Measurements from ENCODE around the gene NDST1. TPM values are rescaled to one million over a fixed set of nuclear protein-coding genes. Genes with fewer than 3 reads are reported as not detected.

Gene NDST1
- total and polyA plus RNA-seq, 4 donors, result 45.6 to 145 (median 60.7) TPM

- WGBS, 2 donors, result 54 to 61% methylated on average over 6 of the region's 6 CpGs
- peak overlapping the region; percentile 50 to 83 for H3K27ac ChIP-seq (ENCODE audit: low read depth in 1 of 2, low read length in 1 of 2)
- H3K4me1 ChIP-seq (ENCODE audit: control insufficient read depth in 5 of 5, insufficient read depth in 5 of 5, low read length in 5 of 5), result peaks cover 0 to 56% (median 19%) of the 10 kb centered on the region in 5 donors
- H3K9ac ChIP-seq (ENCODE audit: insufficient read depth in 1 of 2, low read length in 2 of 2), result no peak overlapping the region
- H3K27me3 ChIP-seq (ENCODE audit: control insufficient read depth in 3 of 3, insufficient read depth in 3 of 3, low read length in 2 of 3), result no peaks in the 10 kb centered on the region
- no peaks in the 10 kb centered on the region for H3K9me3 ChIP-seq (ENCODE audit: control insufficient read depth in 4 of 4, insufficient read depth in 3 of 4, low read length in 3 of 4)
- DNase-seq (no peak), ATAC-seq (ENCODE audit: insufficient read depth, low FRiP score) (no peak)
- TF ChIP-seq CTCF (IDR thresholded peaks at IDR 0.05; ENCODE audit: control extremely low read depth, extremely low read depth), result no peak
- peaks cover 0 to 3% (median 2%) of the 10 kb centered on the region in 4 donors for H3K36me3 ChIP-seq (ENCODE audit: control insufficient read depth in 4 of 4, insufficient read depth in 4 of 4, low read length in 4 of 4)
- H3K4me3 ChIP-seq, result no peak overlapping the region
Observed at GRCh38 chr5:150498501-150498900, 9.4 kb upstream of the NDST1 start.

GRCh38 chr5:150498971-150499370, 9.0 kb upstream of the NDST1 start:
- no peaks in the 10 kb centered on the region for H3K27me3 ChIP-seq (ENCODE audit: control insufficient read depth in 3 of 3, insufficient read depth in 3 of 3, low read length in 2 of 3)
- H3K4me1 ChIP-seq (ENCODE audit: control insufficient read depth in 5 of 5, insufficient read depth in 5 of 5, low read length in 5 of 5), result peaks cover 0 to 61% (median 24%) of the 10 kb centered on the region in 5 donors
- ATAC-seq (ENCODE audit: insufficient read depth, low FRiP score), result no peak
- no peak for DNase-seq
- peak overlapping the region in 1 of 2 donors; percentile 50 for H3K27ac ChIP-seq (ENCODE audit: low read depth in 1 of 2, low read length in 1 of 2)
- H3K36me3 ChIP-seq (ENCODE audit: control insufficient read depth in 4 of 4, insufficient read depth in 4 of 4, low read length in 4 of 4), result peaks cover 0 to 3% (median 2%) of the 10 kb centered on the region in 4 donors
- no peaks in the 10 kb centered on the region for H3K9me3 ChIP-seq (ENCODE audit: control insufficient read depth in 4 of 4, insufficient read depth in 3 of 4, low read length in 3 of 4)
- no peak for TF ChIP-seq CTCF (IDR thresholded peaks at IDR 0.05; ENCODE audit: control extremely low read depth, extremely low read depth)
- H3K4me3 ChIP-seq, result no peak overlapping the region
- H3K9ac ChIP-seq (ENCODE audit: insufficient read depth in 1 of 2, low read length in 2 of 2), result no peak overlapping the region

GRCh38 chr5:150499437-150499956, 8.4 kb upstream of the NDST1 start:
- H3K27me3 ChIP-seq (ENCODE audit: control insufficient read depth in 3 of 3, insufficient read depth in 3 of 3, low read length in 2 of 3), result no peaks in the 10 kb centered on the region
- no peaks in the 10 kb centered on the region for H3K9me3 ChIP-seq (ENCODE audit: control insufficient read depth in 4 of 4, insufficient read depth in 3 of 4, low read length in 3 of 4)
- ATAC-seq (ENCODE audit: insufficient read depth, low FRiP score) (no peak), DNase-seq (no peak)
- no peak for TF ChIP-seq CTCF (IDR thresholded peaks at IDR 0.05; ENCODE audit: control extremely low read depth, extremely low read depth)
- no peak overlapping the region for H3K4me3 ChIP-seq
- H3K27ac ChIP-seq (ENCODE audit: low read depth in 1 of 2, low read length in 1 of 2), result peak overlapping the region; percentile 21 to 50
- peaks cover 0 to 3% (median 2%) of the 10 kb centered on the region in 4 donors for H3K36me3 ChIP-seq (ENCODE audit: control insufficient read depth in 4 of 4, insufficient read depth in 4 of 4, low read length in 4 of 4)
- WGBS, 2 donors, result 81 to 87% methylated on average over 7 of the region's 7 CpGs
- no peak overlapping the region for H3K9ac ChIP-seq (ENCODE audit: insufficient read depth in 1 of 2, low read length in 2 of 2)
- H3K4me1 ChIP-seq (ENCODE audit: control insufficient read depth in 5 of 5, insufficient read depth in 5 of 5, low read length in 5 of 5), result peaks cover 3 to 65% (median 28%) of the 10 kb centered on the region in 5 donors

- Histone ChIP-seq H3K4me1 (ENCODE audit: control insufficient read depth in 5 of 5, insufficient read depth in 5 of 5, low read length in 5 of 5) (peaks cover 4 to 71% (median 34%) of the 10 kb centered on the region in 5 donors), H3K9ac (ENCODE audit: insufficient read depth in 1 of 2, low read length in 2 of 2) (no peak overlapping the region), H3K27me3 (ENCODE audit: control insufficient read depth in 3 of 3, insufficient read depth in 3 of 3, low read length in 2 of 3) (no peaks in the 10 kb centered on the region), H3K4me3 (no peak overlapping the region), H3K36me3 (ENCODE audit: control insufficient read depth in 4 of 4, insufficient read depth in 4 of 4, low read length in 4 of 4) (peaks cover 0 to 3% (median 2%) of the 10 kb centered on the region in 4 donors), H3K9me3 (ENCODE audit: control insufficient read depth in 4 of 4, insufficient read depth in 3 of 4, low read length in 3 of 4) (no peaks in the 10 kb centered on the region), H3K27ac (ENCODE audit: low read depth in 1 of 2, low read length in 1 of 2) (peak overlapping the region; percentile 74 to 81)
- ATAC-seq (ENCODE audit: insufficient read depth, low FRiP score) (no peak), DNase-seq (no peak)
- TF ChIP-seq CTCF (IDR thresholded peaks at IDR 0.05; ENCODE audit: control extremely low read depth, extremely low read depth), result no peak
- 63 to 79% methylated on average over 3 of the region's 3 CpGs for whole genome bisulfite sequencing, 2 donors
Observed at GRCh38 chr5:150500328-150500841, 7.5 kb upstream of the NDST1 start.

All from lung (tissue), 12 donors.